Measurements from ENCODE around the gene C10orf88. TPM values are rescaled to one million over a fixed set of nuclear protein-coding genes. Genes with fewer than 3 reads are reported as not detected.

C10orf88 gene
- 11.8 and 14.1 TPM in 2 replicates for total RNA-seq

- Mint-ChIP-seq H3K27me3 (ENCODE audit: insufficient read depth) (peaks cover 15% of the 10 kb centered on the region), H3K27ac (peak within 1 kb of the TSS; percentile 88), H3K9me3 (peaks cover 7% of the 10 kb centered on the region), H3K4me1 (ENCODE audit: low read depth) (peaks cover 47% of the 10 kb centered on the region), H3K4me3 (peak within 1 kb of the TSS; percentile 87), H3K36me3 (ENCODE audit: low read depth) (peaks cover 20% of the 10 kb centered on the region)
- intact Hi-C loops (cut with micrococcal nuclease) = loop anchor here (1.0 kb wide), 5 partner anchors 26 to 200 kb away; partner anchors contain the start of genes BUB3, FAM24B, IKZF5 and PSTK
- peak; percentile 97 for DNase-seq (ENCODE audit: low spot score)
These were observed at the start of gene C10orf88 for GRCh38 chr10:122953902-122954730. C10orf88 (minus strand) TSS chr10:122954227; CDS start chr10:122954178, 49 bp downstream.

- no peaks in the 10 kb centered on the region for H3K27me3 Mint-ChIP-seq (ENCODE audit: insufficient read depth)
- intact Hi-C loops (cut with micrococcal nuclease) = loop anchor here (10.0 kb wide), 1 partner anchor 627 kb away; the partner anchor contains the start of gene PLEKHA1
- no peak for DNase-seq (ENCODE audit: low spot score)
- H3K36me3 Mint-ChIP-seq (ENCODE audit: low read depth) = peaks cover 15% of the 10 kb centered on the region
- no peak overlapping the region for H3K27ac Mint-ChIP-seq
- peaks cover 11% of the 10 kb centered on the region for H3K4me1 Mint-ChIP-seq (ENCODE audit: low read depth)
- H3K4me3 Mint-ChIP-seq = no peak overlapping the region
- no peaks in the 10 kb centered on the region for H3K9me3 Mint-ChIP-seq
These were observed 47.3 kb upstream of the C10orf88 start for GRCh38 chr10:123001370-123001769.

GRCh38 chr10:123000155-123000554 is 46.1 kb upstream of the C10orf88 start:
- no peak overlapping the region for H3K27ac Mint-ChIP-seq
- H3K4me3 Mint-ChIP-seq = no peak overlapping the region
- intact Hi-C loops (cut with micrococcal nuclease) = loop anchor here (10.0 kb wide), 1 partner anchor 625 kb away; the partner anchor contains the start of gene PLEKHA1
- no peaks in the 10 kb centered on the region for H3K4me1 Mint-ChIP-seq (ENCODE audit: low read depth)
- H3K36me3 Mint-ChIP-seq (ENCODE audit: low read depth) = peaks cover 21% of the 10 kb centered on the region
- no peaks in the 10 kb centered on the region for H3K27me3 Mint-ChIP-seq (ENCODE audit: insufficient read depth)
- no peak for DNase-seq (ENCODE audit: low spot score)
- H3K9me3 Mint-ChIP-seq = no peaks in the 10 kb centered on the region

- Mint-ChIP-seq H3K27ac (no peak overlapping the region), H3K27me3 (ENCODE audit: insufficient read depth) (no peaks in the 10 kb centered on the region), H3K36me3 (ENCODE audit: low read depth) (peaks cover 24% of the 10 kb centered on the region), H3K4me1 (ENCODE audit: low read depth) (no peaks in the 10 kb centered on the region), H3K4me3 (no peak overlapping the region), H3K9me3 (no peaks in the 10 kb centered on the region)
- intact Hi-C loops (cut with micrococcal nuclease) = no loop called here
- no peak for DNase-seq (ENCODE audit: low spot score)
These were observed 45.3 kb upstream of the C10orf88 start for GRCh38 chr10:122999347-122999746.

GRCh38 chr10:122998934-122999333 is 44.9 kb upstream of the C10orf88 start:
- Mint-ChIP-seq H3K27ac (no peak overlapping the region), H3K27me3 (ENCODE audit: insufficient read depth) (no peaks in the 10 kb centered on the region), H3K36me3 (ENCODE audit: low read depth) (peaks cover 28% of the 10 kb centered on the region), H3K9me3 (no peaks in the 10 kb centered on the region), H3K4me1 (ENCODE audit: low read depth) (no peaks in the 10 kb centered on the region), H3K4me3 (no peak overlapping the region)
- intact Hi-C loops (cut with micrococcal nuclease) = no loop called here
- no peak for DNase-seq (ENCODE audit: low spot score)

GRCh38 chr10:122998360-122998917 is 44.4 kb upstream of the C10orf88 start:
- Mint-ChIP-seq H3K4me3 (no peak overlapping the region), H3K27ac (no peak overlapping the region)

GRCh38 chr10:122997864-122998263 is 43.8 kb upstream of the C10orf88 start:
- peaks cover 29% of the 10 kb centered on the region for H3K36me3 Mint-ChIP-seq (ENCODE audit: low read depth)
- intact Hi-C loops (cut with micrococcal nuclease) = no loop called here
- no peak for DNase-seq (ENCODE audit: low spot score)

More at GRCh38 chr10:122998360-122998917, 44.4 kb upstream of the C10orf88 start:
- H3K36me3 Mint-ChIP-seq (ENCODE audit: low read depth) = peaks cover 29% of the 10 kb centered on the region
- no peaks in the 10 kb centered on the region for H3K9me3 Mint-ChIP-seq
- H3K4me1 Mint-ChIP-seq (ENCODE audit: low read depth) = no peaks in the 10 kb centered on the region
- no peak for DNase-seq (ENCODE audit: low spot score)
- intact Hi-C loops (cut with micrococcal nuclease) = no loop called here
- H3K27me3 Mint-ChIP-seq (ENCODE audit: insufficient read depth) = no peaks in the 10 kb centered on the region

GRCh38 chr10:122995936-122996335 is 41.9 kb upstream of the C10orf88 start:
- Mint-ChIP-seq H3K36me3 (ENCODE audit: low read depth) (peaks cover 24% of the 10 kb centered on the region), H3K27ac (no peak overlapping the region), H3K4me1 (ENCODE audit: low read depth) (no peaks in the 10 kb centered on the region), H3K27me3 (ENCODE audit: insufficient read depth) (no peaks in the 10 kb centered on the region), H3K9me3 (no peaks in the 10 kb centered on the region), H3K4me3 (no peak overlapping the region)
- DNase-seq (ENCODE audit: low spot score) = no peak
- intact Hi-C loops (cut with micrococcal nuclease) = no loop called here

More at GRCh38 chr10:122997864-122998263, 43.8 kb upstream of the C10orf88 start:
- Mint-ChIP-seq H3K9me3 (no peaks in the 10 kb centered on the region), H3K27ac (no peak overlapping the region), H3K4me1 (ENCODE audit: low read depth) (no peaks in the 10 kb centered on the region), H3K27me3 (ENCODE audit: insufficient read depth) (no peaks in the 10 kb centered on the region), H3K4me3 (no peak overlapping the region)

GRCh38 chr10:122993797-122994336 is 39.8 kb upstream of the C10orf88 start:
- DNase-seq (ENCODE audit: low spot score) = no peak
- no peak overlapping the region for H3K4me3 Mint-ChIP-seq
- H3K27ac Mint-ChIP-seq = no peak overlapping the region
- no peaks in the 10 kb centered on the region for H3K4me1 Mint-ChIP-seq (ENCODE audit: low read depth)
- H3K9me3 Mint-ChIP-seq = no peaks in the 10 kb centered on the region
- H3K36me3 Mint-ChIP-seq (ENCODE audit: low read depth) = peaks cover 27% of the 10 kb centered on the region
- intact Hi-C loops (cut with micrococcal nuclease) = no loop called here
- no peaks in the 10 kb centered on the region for H3K27me3 Mint-ChIP-seq (ENCODE audit: insufficient read depth)

GRCh38 chr10:122992031-122992585 is 38.1 kb upstream of the C10orf88 start:
- no peaks in the 10 kb centered on the region for H3K27me3 Mint-ChIP-seq (ENCODE audit: insufficient read depth)
- DNase-seq (ENCODE audit: low spot score) = no peak
- H3K27ac Mint-ChIP-seq = no peak overlapping the region
- no peak overlapping the region for H3K4me3 Mint-ChIP-seq
- H3K36me3 Mint-ChIP-seq (ENCODE audit: low read depth) = peaks cover 27% of the 10 kb centered on the region
- no peaks in the 10 kb centered on the region for H3K9me3 Mint-ChIP-seq
- intact Hi-C loops (cut with micrococcal nuclease) = no loop called here
- no peaks in the 10 kb centered on the region for H3K4me1 Mint-ChIP-seq (ENCODE audit: low read depth)

GRCh38 chr10:122990278-122990677 is 36.3 kb upstream of the C10orf88 start:
- intact Hi-C loops (cut with micrococcal nuclease) = no loop called here
- H3K4me1 Mint-ChIP-seq (ENCODE audit: low read depth) = no peaks in the 10 kb centered on the region
- no peak for DNase-seq (ENCODE audit: low spot score)
- no peaks in the 10 kb centered on the region for H3K27me3 Mint-ChIP-seq (ENCODE audit: insufficient read depth)
- H3K27ac Mint-ChIP-seq = no peak overlapping the region
- H3K9me3 Mint-ChIP-seq = no peaks in the 10 kb centered on the region
- peaks cover 18% of the 10 kb centered on the region for H3K36me3 Mint-ChIP-seq (ENCODE audit: low read depth)
- no peak overlapping the region for H3K4me3 Mint-ChIP-seq

GRCh38 chr10:122988501-122988900 is 34.5 kb upstream of the C10orf88 start:
- intact Hi-C loops (cut with micrococcal nuclease) = no loop called here

GRCh38 chr10:122986335-122986734 is 32.3 kb upstream of the C10orf88 start:
- peaks cover 7% of the 10 kb centered on the region for H3K4me1 Mint-ChIP-seq (ENCODE audit: low read depth)
- intact Hi-C loops (cut with micrococcal nuclease) = no loop called here
- no peaks in the 10 kb centered on the region for H3K9me3 Mint-ChIP-seq
- H3K36me3 Mint-ChIP-seq (ENCODE audit: low read depth) = peaks cover 18% of the 10 kb centered on the region
- H3K27ac Mint-ChIP-seq = no peak overlapping the region
- no peaks in the 10 kb centered on the region for H3K27me3 Mint-ChIP-seq (ENCODE audit: insufficient read depth)
- DNase-seq (ENCODE audit: low spot score) = no peak
- H3K4me3 Mint-ChIP-seq = no peak overlapping the region

More at GRCh38 chr10:122988501-122988900, 34.5 kb upstream of the C10orf88 start:
- H3K27ac Mint-ChIP-seq = no peak overlapping the region
- H3K4me1 Mint-ChIP-seq (ENCODE audit: low read depth) = no peaks in the 10 kb centered on the region
- H3K9me3 Mint-ChIP-seq = no peaks in the 10 kb centered on the region
- H3K27me3 Mint-ChIP-seq (ENCODE audit: insufficient read depth) = no peaks in the 10 kb centered on the region
- peaks cover 18% of the 10 kb centered on the region for H3K36me3 Mint-ChIP-seq (ENCODE audit: low read depth)
- H3K4me3 Mint-ChIP-seq = no peak overlapping the region
- DNase-seq (ENCODE audit: low spot score) = no peak
